OCI-LY3 (cell line): ENCODE measurements around the gene JUN.

Experiments
- CTCF ChIP-seq: fragments of 200-600, 300-600 bp; sonication (generic); IDR thresholded peaks from 2 replicates; pipeline ENCODE4 v1.5.1; 2014; ENCODE audit warnings: antibody characterized with exemption, low read length, low read depth
- EZH2phosphoT487 ChIP-seq: fragments of 200-600 bp; shearing (Covaris generic); IDR thresholded peaks from 2 replicates; pipeline ENCODE4 v1.6.1; 2018; ENCODE audit warnings: antibody characterized with exemption, mixed run types, low read depth

- TF ChIP-seq EZH2phosphoT487 (no peak), CTCF (no peak)
Observed at GRCh38 chr1:58755468-58755872, 28.4 kb downstream of the JUN start.
